Stimulated activated naive CD8-positive, alpha-beta T cell treated with anti-CD3 and anti-CD28 coated beads, Interleukin-15, Interleukin-2, amounts not matched to agents 100 U/mL and 50 U/mL, for 24 hours (primary cell): ENCODE results near the gene FBLN2.
A peak's percentile ranks its signal among the peaks of the same experiment; 100 is the strongest.

Source experiments
- ATAC-seq: fragments of 150-1000 bp; cut with Tn5 transposase; one replicate; pipeline ENCODE4 v1.10.0; 2021
- DNase-seq: peaks from one replicate; pipeline ENCODE4 v3.0.0; 2021

FBLN2 gene

GRCh38 chr3:13605555-13605954 lies 56.6 kb downstream of the FBLN2 start:
- DNase-seq: no peak
- no peak for ATAC-seq

- ATAC-seq (no peak), DNase-seq (no peak)
Observed at GRCh38 chr3:13607821-13608597, 59.1 kb downstream of the FBLN2 start.

GRCh38 chr3:13608969-13609725 lies 60.2 kb downstream of the FBLN2 start:
- no peak for ATAC-seq

GRCh38 chr3:13610006-13610570 lies 61.2 kb downstream of the FBLN2 start:
- ATAC-seq (no peak), DNase-seq (no peak)

More at GRCh38 chr3:13608969-13609725, 60.2 kb downstream of the FBLN2 start:
- DNase-seq: no peak

- no peak for ATAC-seq
- DNase-seq: no peak
Observed at GRCh38 chr3:13611221-13611620, 62.3 kb downstream of the FBLN2 start.

GRCh38 chr3:13612829-13613228 lies 63.9 kb downstream of the FBLN2 start:
- no peak for DNase-seq
- ATAC-seq: no peak

GRCh38 chr3:13613343-13614190 lies 64.6 kb downstream of the FBLN2 start:
- DNase-seq: no peak
- ATAC-seq: no peak

- ATAC-seq (no peak), DNase-seq (no peak)
Observed at GRCh38 chr3:13614607-13615006, 65.7 kb downstream of the FBLN2 start.

- DNase-seq (no peak), ATAC-seq (no peak)
Observed at GRCh38 chr3:13615019-13615528, 66.1 kb downstream of the FBLN2 start.

- ATAC-seq: no peak
- no peak for DNase-seq
Observed at GRCh38 chr3:13616359-13616758, 67.4 kb downstream of the FBLN2 start.

GRCh38 chr3:13617097-13617738 lies 68.3 kb downstream of the FBLN2 start:
- no peak for DNase-seq
- no peak for ATAC-seq

GRCh38 chr3:13617981-13618380 lies 69.1 kb downstream of the FBLN2 start:
- DNase-seq (no peak), ATAC-seq (no peak)

GRCh38 chr3:13618836-13619235 lies 69.9 kb downstream of the FBLN2 start:
- DNase-seq: no peak
- no peak for ATAC-seq

GRCh38 chr3:13619661-13620230 lies 70.8 kb downstream of the FBLN2 start:
- no peak for DNase-seq
- no peak for ATAC-seq

GRCh38 chr3:13620281-13620680 lies 71.4 kb downstream of the FBLN2 start:
- DNase-seq (no peak), ATAC-seq (no peak)

- ATAC-seq (no peak), DNase-seq (no peak)
Observed at GRCh38 chr3:13620776-13621365, 71.9 kb downstream of the FBLN2 start.

- peak; percentile 54 for DNase-seq
- peak; percentile 82 for ATAC-seq
Observed at GRCh38 chr3:13621381-13622221, 72.7 kb downstream of the FBLN2 start.

GRCh38 chr3:13622356-13622755 lies 73.4 kb downstream of the FBLN2 start:
- DNase-seq: no peak
- no peak for ATAC-seq

GRCh38 chr3:13623101-13623654 lies 74.3 kb downstream of the FBLN2 start:
- DNase-seq (no peak), ATAC-seq (no peak)

- DNase-seq (no peak), ATAC-seq (no peak)
Observed at GRCh38 chr3:13624021-13624420, 75.1 kb downstream of the FBLN2 start.
